ENCODE data around the gene SPTBN2.

DNA sequence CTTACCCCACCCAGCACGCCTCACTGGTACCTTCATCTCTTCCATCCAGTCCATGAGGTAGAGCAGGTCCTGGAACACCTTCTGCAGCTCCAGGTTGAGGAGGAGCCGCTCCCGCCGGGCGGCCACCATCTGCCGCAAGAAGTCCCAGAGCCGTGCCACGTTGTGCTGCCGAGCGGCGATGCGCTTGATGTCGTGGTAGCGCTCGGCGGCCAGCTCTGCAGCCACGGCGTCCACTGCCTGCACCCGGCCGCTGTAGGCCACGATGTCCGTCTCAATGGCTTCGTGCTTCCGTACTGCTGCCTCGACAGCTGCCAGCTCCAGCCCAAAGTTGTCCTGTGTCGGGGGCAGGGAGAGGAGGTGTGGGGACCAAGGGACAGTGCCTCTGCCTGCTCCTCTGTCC is 21.5 kb downstream of the SPTBN2 start:
- TF ChIP-seq POLR2A (IDR thresholded peaks at IDR 0.05) = no peak
- TF ChIP-seq, protein P1, sequence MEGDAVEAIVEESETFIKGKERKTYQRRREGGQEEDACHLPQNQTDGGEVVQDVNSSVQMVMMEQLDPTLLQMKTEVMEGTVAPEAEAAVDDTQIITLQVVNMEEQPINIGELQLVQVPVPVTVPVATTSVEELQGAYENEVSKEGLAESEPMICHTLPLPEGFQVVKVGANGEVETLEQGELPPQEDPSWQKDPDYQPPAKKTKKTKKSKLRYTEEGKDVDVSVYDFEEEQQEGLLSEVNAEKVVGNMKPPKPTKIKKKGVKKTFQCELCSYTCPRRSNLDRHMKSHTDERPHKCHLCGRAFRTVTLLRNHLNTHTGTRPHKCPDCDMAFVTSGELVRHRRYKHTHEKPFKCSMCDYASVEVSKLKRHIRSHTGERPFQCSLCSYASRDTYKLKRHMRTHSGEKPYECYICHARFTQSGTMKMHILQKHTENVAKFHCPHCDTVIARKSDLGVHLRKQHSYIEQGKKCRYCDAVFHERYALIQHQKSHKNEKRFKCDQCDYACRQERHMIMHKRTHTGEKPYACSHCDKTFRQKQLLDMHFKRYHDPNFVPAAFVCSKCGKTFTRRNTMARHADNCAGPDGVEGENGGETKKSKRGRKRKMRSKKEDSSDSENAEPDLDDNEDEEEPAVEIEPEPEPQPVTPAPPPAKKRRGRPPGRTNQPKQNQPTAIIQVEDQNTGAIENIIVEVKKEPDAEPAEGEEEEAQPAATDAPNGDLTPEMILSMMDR (IDR thresholded peaks at IDR 0.05) = no peak

All from uterus (tissue), 2 donors.